NT2/D1 (cell line): Measurements from ENCODE around the gene NLGN1.

ENCODE experiments used
- SUZ12 ChIP-seq: IDR thresholded peaks from 2 replicates; pipeline ENCODE4 v1.6.1; 2011; ENCODE audit not compliant: insufficient read length, insufficient read depth; ENCODE audit errors: extremely low read depth
- YY1 ChIP-seq: IDR thresholded peaks from 2 replicates; pipeline ENCODE4 v1.6.1; 2011; ENCODE audit not compliant: insufficient read length, insufficient read depth
- ZNF274 ChIP-seq: IDR thresholded peaks from 2 replicates; pipeline ENCODE4 v1.6.1; 2011; ENCODE audit warnings: mild to moderate bottlenecking, low read depth, low read length

- TF ChIP-seq YY1 (no peak), SUZ12 (no peak), ZNF274 (no peak)
Measured at GRCh38 chr3:174216946-174217718, 819.6 kb downstream of the NLGN1 start.
